Measurements from ENCODE around the gene CBL.

CBL gene

GRCh38 chr11:119273721-119274120 lies 67.6 kb downstream of the CBL start:
- DNase-seq (ENCODE audit: low read depth), result no peak

- no peak for DNase-seq (ENCODE audit: low read depth)
Observed at GRCh38 chr11:119277660-119278059, 71.5 kb downstream of the CBL start.

GRCh38 chr11:119282495-119282894 lies 76.4 kb downstream of the CBL start:
- no peak for DNase-seq (ENCODE audit: low read depth)

- DNase-seq (ENCODE audit: low read depth), result no peak
Observed at GRCh38 chr11:119284344-119285157, 78.4 kb downstream of the CBL start.

GRCh38 chr11:119285431-119285830 lies 79.3 kb downstream of the CBL start:
- no peak for DNase-seq (ENCODE audit: low read depth)

- no peak for DNase-seq (ENCODE audit: low read depth)
Observed at GRCh38 chr11:119288219-119288618, 82.1 kb downstream of the CBL start.

GRCh38 chr11:119290894-119291497 lies 84.9 kb downstream of the CBL start:
- DNase-seq (ENCODE audit: low read depth), result no peak

GRCh38 chr11:119293461-119293860 lies 87.3 kb downstream of the CBL start:
- no peak for DNase-seq (ENCODE audit: low read depth)

GRCh38 chr11:119295178-119295577 lies 89.0 kb downstream of the CBL start:
- no peak for DNase-seq (ENCODE audit: low read depth)

- no peak for DNase-seq (ENCODE audit: low read depth)
Observed at GRCh38 chr11:119297938-119298337, 91.8 kb downstream of the CBL start.

GRCh38 chr11:119298726-119299125 lies 92.6 kb downstream of the CBL start:
- DNase-seq (ENCODE audit: low read depth), result no peak

GRCh38 chr11:119299416-119299815 lies 93.3 kb downstream of the CBL start:
- no peak for DNase-seq (ENCODE audit: low read depth)

- DNase-seq (ENCODE audit: low read depth), result no peak
Observed at GRCh38 chr11:119300198-119300964, 94.2 kb downstream of the CBL start.

- DNase-seq (ENCODE audit: low read depth), result no peak
Observed at GRCh38 chr11:119303227-119303718, 97.1 kb downstream of the CBL start.

- DNase-seq (ENCODE audit: low read depth), result no peak
Observed at GRCh38 chr11:119305556-119306372, 99.6 kb downstream of the CBL start.

GRCh38 chr11:119306373-119306890 lies 100.3 kb downstream of the CBL start:
- no peak for DNase-seq (ENCODE audit: low read depth)

GRCh38 chr11:119307219-119307618 lies 101.1 kb downstream of the CBL start:
- DNase-seq (ENCODE audit: low read depth), result no peak

GRCh38 chr11:119307974-119308373 lies 101.8 kb downstream of the CBL start:
- no peak for DNase-seq (ENCODE audit: low read depth)

GRCh38 chr11:119309411-119309810 lies 103.3 kb downstream of the CBL start:
- no peak for DNase-seq (ENCODE audit: low read depth)

GRCh38 chr11:119309953-119310681 lies 104.0 kb downstream of the CBL start:
- DNase-seq (ENCODE audit: low read depth), result no peak

GRCh38 chr11:119310682-119311052 lies 104.5 kb downstream of the CBL start:
- DNase-seq (ENCODE audit: low read depth), result no peak

All from stimulated activated CD8-positive, alpha-beta memory T cell treated with anti-CD3 and anti-CD28 coated beads, Interleukin-15, amount 100 ng/mL, for 1 hour (primary cell).